GM21447 (cell line): ENCODE data around the gene NACC1.

Experiments
- ATAC-seq: cut with Tn5 transposase; IDR thresholded peaks from one replicate; pipeline ENCODE4 v1.9.1; 2021; ENCODE audit not compliant: unreplicated experiment

Gene NACC1

GRCh38 chr19:13189600-13189999 lies 71.5 kb downstream of the NACC1 start:
- no peak for ATAC-seq
